ENCODE measurements around the gene NRG2.

NRG2 gene

DNA sequence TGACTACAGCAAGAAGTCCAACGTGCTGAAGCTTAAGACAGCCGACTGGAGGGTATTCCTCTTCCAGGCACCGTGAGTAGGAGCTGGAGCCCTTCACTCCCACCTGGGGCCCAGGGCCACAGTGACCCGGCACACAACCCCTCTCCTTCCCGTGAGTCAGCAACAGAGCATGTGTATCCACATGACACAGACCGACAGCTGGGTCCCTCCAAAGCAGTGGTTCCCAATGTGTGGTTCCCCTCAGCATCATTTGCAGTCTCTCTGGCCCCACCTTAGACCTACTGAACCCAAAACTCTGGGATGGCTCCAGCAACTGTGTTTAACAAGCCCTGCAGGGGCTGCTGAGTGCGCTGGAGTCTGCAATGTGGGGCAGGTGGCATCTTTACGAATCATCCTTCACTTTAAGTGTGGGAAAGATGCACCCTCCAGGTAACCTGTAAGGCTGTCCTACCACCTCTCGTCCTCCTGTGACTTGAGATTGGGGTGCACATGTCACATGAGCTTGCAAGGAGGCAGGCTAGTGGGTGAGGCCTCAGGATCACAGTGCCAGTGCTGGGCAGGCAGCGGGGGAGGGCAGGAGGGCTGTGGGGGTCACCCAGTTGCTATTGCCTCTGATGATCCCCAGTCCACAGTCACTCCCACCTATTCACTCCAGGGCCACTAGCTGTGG, 205.3 kb downstream of the NRG2 start:
- no peak for DNase-seq (ENCODE audit: low read depth)

DNA sequence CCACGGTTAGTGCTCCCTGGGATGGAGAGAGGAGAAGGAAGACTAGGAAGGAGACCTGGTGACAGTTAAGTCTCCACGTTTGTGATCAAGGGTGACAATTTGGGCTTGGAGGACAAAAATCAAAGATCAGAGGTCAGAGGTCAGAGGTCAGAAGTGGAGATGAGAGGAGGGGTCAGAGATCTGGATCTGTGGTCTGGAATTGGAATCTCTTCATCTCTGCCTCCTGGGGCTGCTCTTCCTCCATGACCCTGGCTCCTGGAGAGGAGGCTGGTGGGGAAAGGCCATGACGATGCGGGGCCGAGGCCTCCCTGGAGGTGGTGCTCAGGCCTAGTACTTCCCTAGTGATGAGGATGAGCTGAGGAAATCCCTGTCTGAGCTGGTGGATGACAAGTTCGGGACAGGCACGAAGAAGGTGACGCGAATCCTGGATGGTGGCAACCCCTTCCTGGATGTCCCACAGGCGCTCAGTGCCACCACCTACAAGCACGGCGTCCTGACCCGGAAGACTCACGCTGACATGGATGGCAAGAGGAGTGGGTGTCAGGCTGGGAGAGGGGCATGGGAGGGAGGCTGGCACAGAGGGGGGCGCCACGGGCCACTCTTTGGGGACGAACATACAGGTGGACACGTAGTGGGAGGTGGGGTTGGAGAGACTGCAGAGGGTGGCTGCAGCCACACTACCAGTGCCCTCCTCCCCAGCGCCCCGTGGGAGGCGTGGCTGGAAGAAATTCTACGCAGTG, 206.5 kb downstream of the NRG2 start:
- no peak for DNase-seq (ENCODE audit: low read depth)

DNA sequence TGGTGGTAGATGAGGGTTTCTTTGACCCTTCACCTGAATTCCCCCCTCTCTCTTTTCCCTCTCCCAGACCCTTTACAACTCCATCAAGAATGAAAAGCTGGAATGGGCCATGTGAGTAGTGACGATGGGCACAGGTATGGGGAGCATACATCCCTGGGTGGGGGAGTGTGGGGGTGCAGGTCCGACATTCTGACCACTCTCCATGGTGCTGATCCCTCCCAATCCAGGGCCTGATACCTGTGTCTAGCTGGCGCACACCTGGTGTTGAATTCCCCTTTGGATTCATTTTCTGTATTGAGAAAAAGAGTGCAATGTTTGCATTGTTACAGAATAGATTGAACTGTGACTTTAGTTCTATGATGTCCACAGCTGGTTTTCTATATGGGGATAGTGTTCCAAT, 207.4 kb downstream of the NRG2 start:
- DNase-seq (ENCODE audit: low read depth), result no peak

DNA sequence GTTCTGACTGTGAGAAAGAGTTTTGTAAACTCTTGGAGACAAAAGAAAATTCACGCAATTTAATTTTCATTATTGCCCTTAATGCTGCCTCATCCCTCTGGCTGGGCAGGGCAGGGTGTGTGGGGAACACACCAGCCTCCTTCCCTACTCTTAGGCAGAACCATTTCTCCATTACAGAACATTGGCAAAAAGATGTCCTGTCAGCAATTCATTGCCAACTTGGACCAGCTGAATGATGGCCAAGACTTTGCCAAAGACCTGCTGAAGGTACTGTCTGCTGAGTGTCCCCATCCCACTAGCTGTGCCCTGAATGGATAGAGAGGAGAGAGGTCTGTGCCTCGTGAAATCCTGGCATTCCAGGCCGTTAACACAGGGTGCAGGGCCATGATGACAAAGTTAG, 209.6 kb downstream of the NRG2 start:
- DNase-seq (ENCODE audit: low read depth), result no peak

DNA sequence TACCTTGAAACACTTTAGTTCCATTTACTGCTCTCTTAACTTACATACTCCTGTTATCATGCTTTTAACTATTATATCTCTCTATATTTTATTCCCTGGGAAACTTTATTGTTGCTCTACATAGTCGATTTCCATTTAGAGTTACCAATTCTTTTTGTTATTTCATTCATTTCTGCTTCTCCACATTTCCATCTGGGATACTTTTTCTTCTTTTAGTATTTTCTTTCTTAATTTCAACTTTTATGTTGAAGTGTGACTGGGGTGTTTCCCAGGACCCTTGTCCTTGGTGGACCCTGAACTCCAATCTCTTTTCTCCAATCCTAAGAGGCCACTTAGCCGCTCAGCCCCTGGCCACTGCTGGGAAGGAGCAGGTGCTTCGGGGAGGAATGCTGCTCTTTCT, 211.5 kb downstream of the NRG2 start:
- no peak for DNase-seq (ENCODE audit: low read depth)

DNA sequence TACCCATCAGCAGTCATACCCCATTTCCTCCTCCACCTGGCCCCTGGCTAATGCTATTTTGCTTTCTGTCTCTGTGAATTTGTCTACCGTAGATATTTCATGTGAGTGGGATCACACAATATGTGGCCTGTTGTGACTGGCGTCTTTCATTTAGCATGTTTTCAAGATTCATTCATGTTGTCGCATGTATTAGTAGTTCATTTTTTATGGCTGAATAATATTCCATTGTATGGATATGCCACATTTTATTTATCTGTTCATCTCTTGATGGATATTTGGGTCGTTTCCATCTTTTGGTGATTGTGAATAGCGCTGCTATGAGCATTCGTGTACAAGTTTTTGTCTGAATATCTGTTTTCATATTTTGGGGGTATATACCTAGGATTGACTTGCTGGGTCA, 213.6 kb downstream of the NRG2 start:
- no peak for DNase-seq (ENCODE audit: low read depth)

DNA sequence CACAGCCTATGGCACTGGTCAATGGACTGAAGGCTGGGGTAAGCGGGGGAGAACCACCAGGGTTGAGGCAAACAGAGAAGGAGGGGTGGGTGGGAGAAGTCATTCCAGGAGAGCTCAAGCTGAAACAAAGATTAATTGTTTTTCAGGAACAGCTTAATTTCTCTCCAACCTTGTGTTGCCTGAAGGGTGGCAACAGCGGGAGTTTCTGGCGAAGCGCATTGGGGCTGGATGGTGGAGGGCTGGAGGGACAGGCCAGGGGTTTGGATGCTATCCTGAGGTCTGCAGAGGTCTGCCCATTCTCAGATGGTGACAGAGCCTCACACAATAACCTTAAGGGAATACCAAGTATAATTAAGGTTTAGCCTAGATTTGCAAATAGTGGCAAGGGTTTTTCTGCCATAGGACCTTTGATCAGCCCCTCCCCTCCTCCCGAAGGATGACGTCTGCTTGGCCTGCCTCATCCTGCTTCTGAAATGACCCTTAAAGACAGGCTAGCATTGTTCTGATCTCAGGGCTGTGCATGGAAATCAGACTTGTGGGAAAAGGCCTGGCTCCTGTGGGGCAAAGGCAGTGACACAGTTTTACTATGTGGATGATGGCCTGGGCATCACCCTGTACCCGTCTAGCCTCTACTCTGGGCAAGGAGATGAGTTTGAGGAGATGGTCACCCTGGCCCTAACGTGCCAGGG, 214.7 kb downstream of the NRG2 start:
- DNase-seq (ENCODE audit: low read depth), result no peak

DNA sequence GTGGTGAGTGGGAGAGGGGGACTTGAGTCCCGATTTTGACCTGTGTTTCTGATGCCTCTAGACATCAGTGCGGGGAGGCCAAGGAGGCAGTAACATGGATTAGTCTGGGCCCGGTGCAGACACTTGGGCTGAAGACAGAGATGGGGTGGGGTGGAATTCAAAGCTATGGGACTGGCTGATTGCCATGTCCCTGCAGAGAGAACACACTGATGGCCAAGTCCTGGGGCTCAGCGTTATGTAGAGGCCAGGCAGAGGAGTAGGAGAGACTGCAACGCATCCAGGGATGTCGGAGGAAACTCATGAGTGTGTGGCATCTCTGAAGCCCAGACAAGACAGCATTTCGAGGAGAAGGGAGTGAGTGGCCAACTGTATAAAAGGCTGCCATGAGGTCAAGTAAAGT, 217.4 kb downstream of the NRG2 start:
- DNase-seq (ENCODE audit: low read depth), result no peak

DNA sequence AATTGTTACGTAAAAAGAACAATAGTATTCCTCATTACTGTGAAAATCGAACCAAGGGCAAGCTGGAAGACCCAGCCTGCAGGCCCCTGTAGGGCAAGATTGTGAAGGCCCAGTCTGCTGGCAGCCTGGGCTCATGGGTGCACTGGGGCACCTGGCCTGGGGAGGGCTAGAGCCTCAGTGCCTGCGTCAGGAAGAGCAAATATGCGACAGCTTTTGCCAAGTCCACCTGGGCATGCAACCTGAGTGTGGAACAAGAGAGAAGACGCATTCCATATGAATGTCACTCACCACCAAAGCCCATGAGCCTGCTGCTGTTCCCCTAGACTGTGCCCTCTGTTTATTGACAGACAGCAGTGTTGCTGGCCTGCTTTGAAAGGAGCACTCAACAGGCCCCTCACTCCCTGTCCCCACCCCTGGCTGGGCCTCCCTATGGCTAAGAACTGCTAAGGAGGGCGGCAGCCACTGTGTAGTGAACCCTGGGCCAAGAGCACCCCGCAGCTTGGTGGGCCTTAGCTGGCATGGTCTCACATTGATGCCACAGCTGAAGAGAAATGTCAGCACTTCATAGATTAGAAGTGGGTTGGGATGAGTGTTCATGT, 219.2 kb downstream of the NRG2 start:
- no peak for DNase-seq (ENCODE audit: low read depth)

DNA sequence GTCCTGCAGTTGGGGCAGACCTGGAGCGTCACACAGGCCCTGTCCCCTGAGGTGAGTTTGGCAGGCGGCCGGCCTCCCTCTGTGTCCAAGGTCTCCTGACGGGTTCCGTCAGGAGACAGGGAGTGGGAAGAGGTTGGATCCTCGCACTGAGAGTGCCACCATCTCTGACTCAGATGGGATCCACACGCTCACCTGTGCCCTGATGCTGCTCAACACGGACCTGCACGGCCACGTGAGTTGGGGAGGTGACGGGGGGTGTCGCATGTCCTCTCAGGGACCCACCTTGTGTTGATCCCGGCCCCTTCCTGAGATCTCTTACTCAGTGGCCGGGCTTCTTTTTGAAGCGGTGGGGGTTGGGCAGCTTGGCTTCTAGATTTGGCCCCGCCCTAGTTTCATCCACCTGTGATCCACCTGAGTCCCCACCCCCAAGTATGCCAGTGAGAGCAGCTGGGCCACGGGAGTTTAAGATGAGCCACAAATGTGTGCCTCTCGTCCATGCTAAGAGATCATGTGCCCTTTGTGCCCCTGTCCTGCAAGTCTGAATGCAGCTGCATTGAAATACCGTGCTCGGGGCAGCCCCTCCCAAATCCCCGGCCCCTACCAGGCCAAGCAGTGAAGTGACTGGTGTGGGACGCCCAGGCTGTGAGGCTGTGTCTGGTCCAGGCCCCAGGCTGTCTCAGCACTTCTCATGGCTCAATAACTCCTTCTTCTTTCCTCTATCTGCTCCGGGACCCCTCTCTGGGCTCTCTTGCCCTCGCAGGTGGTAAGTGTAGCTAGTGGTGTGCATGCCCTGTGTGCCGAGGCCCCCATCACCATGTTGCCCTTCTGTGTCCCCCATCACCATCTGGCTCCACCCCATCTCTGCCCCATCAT, 220.3 kb downstream of the NRG2 start:
- DNase-seq (ENCODE audit: low read depth), result no peak

DNA sequence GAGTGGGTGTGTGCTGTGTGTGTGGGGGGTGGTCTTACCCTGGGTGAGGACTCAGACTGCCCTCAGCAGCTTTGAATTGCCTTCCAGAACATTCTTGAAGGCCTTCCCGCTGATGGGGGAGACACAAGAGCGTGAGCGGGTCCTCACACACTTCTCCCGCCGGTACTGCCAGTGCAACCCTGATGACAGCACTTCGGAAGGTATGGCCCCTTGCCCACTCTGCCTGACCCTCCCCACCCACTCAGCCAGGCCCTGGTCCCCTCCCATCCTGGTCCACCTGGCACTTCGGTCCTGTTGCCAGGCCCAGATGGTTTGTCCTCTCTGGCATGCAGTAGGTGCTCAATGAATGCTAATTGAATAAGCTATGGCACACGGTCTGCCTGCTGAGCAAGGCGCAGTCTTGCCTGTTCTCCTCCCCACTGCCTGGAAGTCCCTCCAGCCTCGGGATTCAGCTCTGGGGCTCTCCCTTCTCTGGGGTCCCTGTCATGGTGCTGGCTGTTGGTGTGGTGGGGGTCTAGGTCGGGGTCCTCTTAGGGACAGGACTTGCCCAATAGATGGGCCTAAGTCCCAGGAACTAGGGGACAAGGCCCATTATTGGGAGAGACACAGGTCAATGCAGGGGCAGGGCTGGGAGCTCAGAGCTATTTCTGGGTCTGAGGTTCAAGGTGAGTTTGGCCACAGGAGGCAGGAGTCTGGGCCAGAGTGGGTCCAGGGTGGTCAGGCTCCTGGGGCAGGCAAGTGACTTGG, 221.1 kb downstream of the NRG2 start:
- no peak for DNase-seq (ENCODE audit: low read depth)

DNA sequence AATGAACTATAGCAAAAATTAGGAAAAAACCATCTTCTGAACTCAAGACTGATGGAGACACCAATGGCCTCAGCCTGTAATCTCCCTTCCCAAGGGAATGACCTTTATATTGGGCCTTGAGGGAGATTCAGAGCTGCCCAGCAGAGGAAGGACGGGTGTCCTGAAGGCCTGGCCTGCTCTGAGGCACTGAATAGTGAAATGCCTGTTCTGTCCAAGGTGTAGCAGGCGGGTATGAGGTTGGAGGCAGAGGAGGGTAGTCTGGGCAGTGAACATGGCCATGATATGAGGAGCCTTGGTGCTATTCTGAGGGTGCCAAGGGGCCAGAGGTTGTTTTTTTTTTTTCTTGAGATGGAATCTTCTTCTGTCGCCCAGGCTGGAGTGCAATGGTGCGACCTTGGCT, 222.5 kb downstream of the NRG2 start:
- DNase-seq (ENCODE audit: low read depth), result no peak

DNA sequence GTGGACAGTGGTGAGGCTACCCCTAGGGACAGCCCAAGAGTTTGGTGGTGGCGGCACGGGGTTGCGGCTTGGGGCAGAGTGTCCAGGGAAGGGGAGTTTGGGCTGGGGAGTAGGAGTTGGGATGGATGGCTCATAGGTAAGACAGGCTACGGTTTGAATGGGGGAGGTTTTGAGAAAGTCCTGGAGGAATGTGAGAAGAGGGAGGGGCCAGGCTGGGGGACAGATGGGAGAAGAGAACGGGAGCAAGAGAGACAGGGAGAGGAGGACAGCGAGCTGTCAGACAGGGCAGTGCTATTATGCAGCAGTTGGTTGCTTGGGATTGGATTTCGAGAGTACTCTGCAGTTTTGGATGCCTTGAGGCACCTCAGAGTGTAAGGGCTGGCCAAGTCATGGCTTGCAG, 223.0 kb downstream of the NRG2 start:
- no peak for DNase-seq (ENCODE audit: low read depth)

DNA sequence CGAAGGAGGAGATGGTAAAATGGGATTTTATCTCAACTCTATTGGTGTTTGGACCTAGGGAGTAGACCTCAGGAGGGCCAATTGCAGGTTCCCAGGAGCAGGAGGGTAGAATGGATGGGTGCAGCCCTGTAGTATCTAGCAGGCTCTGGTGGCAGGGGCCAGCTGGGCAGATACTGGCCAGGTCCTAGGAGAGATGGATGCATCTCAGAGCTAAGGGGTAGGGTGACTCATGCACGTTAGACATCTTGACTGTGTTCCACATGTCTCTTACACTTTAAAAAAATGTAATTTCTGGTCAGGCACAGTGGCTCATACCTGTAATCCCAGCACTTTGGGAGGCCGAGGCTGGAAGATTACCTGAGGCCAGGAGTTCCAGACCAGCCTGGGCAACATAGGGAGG, 225.1 kb downstream of the NRG2 start:
- DNase-seq (ENCODE audit: low read depth), result no peak

DNA sequence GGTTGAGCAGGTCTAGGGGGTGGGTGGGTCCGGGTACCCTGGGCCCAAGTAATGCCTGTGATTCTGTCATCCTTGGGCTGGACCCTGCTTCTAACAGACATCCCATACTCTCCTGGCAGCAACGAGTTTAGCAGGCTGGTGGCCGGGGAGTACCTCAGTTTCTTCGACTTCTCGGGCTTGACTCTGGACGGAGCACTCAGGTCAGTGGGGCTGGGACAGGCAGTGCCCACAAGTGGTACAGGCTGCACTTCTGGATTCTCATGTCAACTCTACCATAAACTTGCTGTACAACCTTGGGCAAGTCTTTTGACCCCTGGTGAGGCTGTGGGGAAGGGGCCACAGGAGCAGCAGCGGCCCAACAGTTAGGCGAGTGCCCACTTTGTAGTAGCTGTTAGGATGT, 225.7 kb downstream of the NRG2 start:
- DNase-seq (ENCODE audit: low read depth), result no peak

DNA sequence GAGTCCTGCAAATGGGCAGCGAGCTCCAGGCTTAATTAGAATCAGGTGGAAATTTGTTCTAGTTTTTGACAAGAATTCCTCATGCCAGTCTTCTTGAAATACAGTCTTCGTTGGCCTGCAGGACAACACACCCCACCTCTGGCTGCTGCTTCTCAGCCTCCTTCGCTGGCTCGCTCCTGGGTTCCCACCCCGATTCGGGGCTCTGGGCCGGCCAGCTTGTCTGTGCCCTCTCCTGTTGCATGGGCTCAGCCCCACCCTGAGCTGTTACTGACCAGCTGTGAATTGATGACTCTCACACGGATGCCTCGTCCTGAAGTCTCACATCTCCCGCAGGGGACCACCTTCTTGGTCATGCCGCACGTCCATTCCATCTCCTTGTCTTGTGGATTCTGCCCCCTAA, 226.5 kb downstream of the NRG2 start:
- DNase-seq (ENCODE audit: low read depth), result no peak

DNA sequence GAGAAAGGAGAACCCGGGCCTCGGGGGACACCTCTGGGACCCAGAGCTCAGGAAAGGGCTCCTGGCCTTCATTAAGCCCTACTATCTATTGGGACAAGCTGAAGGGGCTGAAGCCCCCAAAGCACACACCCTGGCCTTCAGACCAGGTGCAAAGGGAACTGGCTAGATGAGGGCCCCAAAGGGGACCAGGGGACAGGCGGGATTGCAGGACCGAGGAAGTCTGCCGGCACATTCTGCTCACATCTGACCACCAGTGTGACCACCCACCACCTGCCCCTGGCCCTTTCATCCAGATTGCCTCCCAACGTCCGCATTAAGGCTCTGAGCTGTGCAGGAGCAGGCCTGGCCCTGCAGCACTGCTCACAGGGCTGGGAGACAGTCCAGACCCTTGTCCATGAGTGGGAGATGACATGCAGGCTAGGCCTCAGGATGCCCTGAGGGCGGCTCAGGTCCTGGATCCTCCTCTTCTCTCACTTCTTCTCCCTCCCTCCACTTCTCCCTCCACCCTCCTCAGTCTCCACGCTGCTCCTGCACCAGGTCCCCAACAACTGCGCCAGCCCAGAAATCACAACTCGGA, 228.3 kb downstream of the NRG2 start:
- DNase-seq (ENCODE audit: low read depth), result no peak

DNA sequence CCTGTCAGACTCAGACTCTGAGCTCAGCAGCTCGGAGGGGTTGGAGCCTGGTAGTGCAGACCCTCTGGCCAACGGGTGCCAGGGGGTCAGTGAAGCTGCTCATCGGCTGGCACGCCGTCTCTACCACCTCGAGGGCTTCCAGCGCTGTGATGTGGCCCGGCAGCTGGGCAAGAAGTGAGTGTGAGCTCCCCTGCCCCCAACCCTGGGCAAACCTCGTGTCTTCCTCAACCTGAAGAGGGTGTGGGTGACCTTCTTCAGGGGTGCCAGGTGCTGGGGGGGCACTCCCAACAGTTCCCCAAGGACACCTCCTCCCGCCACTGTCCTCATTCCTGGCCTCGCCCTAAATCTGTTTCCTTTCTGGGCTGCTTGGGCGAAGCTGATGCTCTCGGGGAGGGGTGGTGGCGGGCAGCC, 228.9 kb downstream of the NRG2 start:
- DNase-seq (ENCODE audit: low read depth), result no peak

DNA sequence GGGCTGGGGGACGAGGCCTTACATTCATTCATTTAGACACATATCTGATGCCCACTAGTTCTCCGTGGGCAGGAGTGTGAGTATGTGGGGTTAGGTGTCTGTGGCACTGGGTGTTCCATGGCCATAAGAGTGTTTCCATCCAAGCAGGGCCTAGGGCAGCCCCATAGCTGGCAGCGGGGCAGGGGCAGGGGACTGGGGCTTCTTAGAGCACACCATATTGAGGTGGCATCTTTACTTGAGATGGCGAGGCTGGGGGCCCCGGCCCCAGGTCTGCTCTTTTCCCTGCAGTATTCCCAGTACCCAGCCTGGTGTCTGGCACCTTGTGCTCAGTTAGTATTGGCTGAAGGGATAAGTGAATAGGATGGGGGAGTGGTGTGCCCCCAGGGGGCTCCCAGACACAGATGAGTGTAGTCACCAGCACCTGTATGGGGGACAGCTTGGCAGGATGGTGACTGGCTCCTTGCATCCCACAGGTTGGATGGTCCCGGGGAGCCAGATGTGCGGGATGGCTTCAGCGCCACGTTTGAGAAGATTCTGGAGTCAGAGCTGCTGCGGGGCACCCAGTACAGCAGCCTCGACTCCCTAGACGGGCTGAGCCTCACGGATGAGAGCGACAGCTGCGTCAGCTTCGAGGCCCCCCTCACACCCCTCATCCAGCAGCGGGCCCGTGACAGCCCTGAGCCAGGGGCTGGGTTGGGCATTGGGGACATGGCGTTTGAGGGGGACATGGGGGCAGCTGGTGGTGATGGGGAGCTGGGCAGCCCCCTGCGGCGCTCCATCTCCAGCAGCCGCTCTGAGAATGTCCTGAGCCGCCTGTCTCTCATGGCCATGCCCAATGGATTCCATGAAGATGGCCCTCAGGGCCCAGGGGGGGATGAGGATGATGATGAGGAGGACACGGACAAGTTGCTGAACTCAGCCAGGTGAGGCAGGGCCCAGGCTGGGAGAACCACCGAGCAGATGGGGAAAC, 230.0 kb downstream of the NRG2 start:
- no peak for DNase-seq (ENCODE audit: low read depth)

DNA sequence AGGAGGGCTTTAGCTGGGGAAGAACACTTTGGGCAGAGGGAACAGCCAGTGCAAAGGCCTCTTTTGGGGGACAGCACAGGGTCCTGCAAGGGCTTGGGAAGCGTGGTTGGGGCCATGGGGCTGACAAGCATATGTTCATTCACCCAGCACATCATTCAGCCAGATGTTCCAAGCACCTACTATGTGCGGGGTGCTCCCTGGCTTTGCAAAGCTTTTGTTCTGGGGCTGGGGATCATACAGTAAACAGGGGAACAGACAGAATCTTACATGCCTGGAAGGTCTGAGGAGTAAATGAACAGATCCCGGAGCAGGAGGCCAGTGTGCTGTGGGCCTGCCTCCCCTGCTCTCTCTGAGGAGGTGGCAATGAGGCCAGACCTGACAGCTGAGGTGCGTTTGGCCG, 230.8 kb downstream of the NRG2 start:
- no peak for DNase-seq (ENCODE audit: low read depth)

All from GM04503 (cell line).